ENCODE measurements around the gene C20orf202.
"Not testable (repeated sequence)": the region's sequence is repeated elsewhere in the genome, so short reads cannot be mapped to it uniquely, and the experiment has no call there.

C20orf202 gene

GRCh38 chr20:1242530-1242929 lies 39.3 kb downstream of the C20orf202 start:
- no peak for DNase-seq (ENCODE audit: low spot score)

- no peak for DNase-seq (ENCODE audit: low spot score)
Observed at GRCh38 chr20:1245578-1245977, 42.3 kb downstream of the C20orf202 start.

GRCh38 chr20:1247689-1248088 lies 44.4 kb downstream of the C20orf202 start:
- DNase-seq (ENCODE audit: low spot score): peak; percentile 46

GRCh38 chr20:1250282-1250681 lies 47.0 kb downstream of the C20orf202 start:
- DNase-seq (ENCODE audit: low spot score): not testable (repeated sequence)

GRCh38 chr20:1252416-1252815 lies 49.2 kb downstream of the C20orf202 start:
- DNase-seq (ENCODE audit: low spot score): no peak

GRCh38 chr20:1254254-1254653 lies 51.0 kb downstream of the C20orf202 start:
- DNase-seq (ENCODE audit: low spot score): peak; percentile 78

- DNase-seq (ENCODE audit: low spot score): no peak
Observed at GRCh38 chr20:1255675-1256074, 52.4 kb downstream of the C20orf202 start.

All from SK-N-DZ (cell line).